Endothelial cell of umbilical vein (primary cell): ENCODE results near the gene DPP10. TPM values are rescaled to one million over a fixed set of nuclear protein-coding genes. Genes with fewer than 3 reads are reported as not detected.

ENCODE experiments used
- BruUV-seq: library from RNA; stranded (reverse); fragments of 400-500 nt; replicated peaks from 2 replicates; lab custom pipeline; 2021; lab: Mats Ljungman, UMichigan
- CTCF ChIA-PET: fragments of 300-600, 350-600 bp; sonication (Branson Sonifier 250); formaldehyde crosslinking; loops from one replicate; lab custom pipeline; 2021; ENCODE audit warnings: antibody characterized with exemption, inconsistent platforms; lab: Charles Lee
- POLR2A ChIA-PET: fragments of 300-600, 350-600 bp; sonication (Branson Sonifier 250); formaldehyde crosslinking; loops from one replicate; lab custom pipeline; 2021; ENCODE audit warnings: antibody characterized with exemption, inconsistent platforms; lab: Charles Lee
- DNase-seq: peaks from one replicate; pipeline ENCODE4 v3.0.0-alpha.2; 2011; ENCODE audit warnings: low read depth, low spot score
- FAIRE-seq: peaks from 2 replicates; lab custom pipeline; 2011; peaks lifted over from hg19 to GRCh38; lab: Jason Lieb, UNC
- H2AFZ ChIP-seq: 2 replicates; pipeline ENCODE4 v1.6.0; 2012; ENCODE audit warnings: low read depth, low read length, control low read depth, inconsistent platforms
- H3K27ac ChIP-seq: 2 replicates; pipeline ENCODE4 v1.5.1; 2011; ENCODE audit warnings: low read depth, mild to moderate bottlenecking, control low read depth, low read length, moderate library complexity; ENCODE audit not compliant: insufficient read depth
- H3K27me3 ChIP-seq, 2 experiments: 2 replicates each; pipeline versions ENCODE4 v1.6.0 to v1.6.1; 2011; ENCODE audit warnings: low read length in 2 of 2, mixed read lengths in 1 of 2; ENCODE audit not compliant: control insufficient read depth in 2 of 2, insufficient read depth in 2 of 2
- H3K36me3 ChIP-seq, 2 experiments: 2 replicates in 1 of 2; 3 replicates in 1 of 2; pipeline ENCODE4 v1.5.1; 2011; ENCODE audit warnings: low read length in 2 of 2, mild to moderate bottlenecking in 1 of 2, moderate library complexity in 1 of 2; ENCODE audit not compliant: control insufficient read depth in 2 of 2, insufficient read depth in 2 of 2; ENCODE audit errors: extremely low read depth in 1 of 2
- H3K4me1 ChIP-seq: 3 replicates; pipeline ENCODE4 v1.5.1; 2011; ENCODE audit warnings: mild to moderate bottlenecking, low read length; ENCODE audit not compliant: control insufficient read depth, insufficient read depth; ENCODE audit errors: extremely low read depth
- H3K4me2 ChIP-seq: 2 replicates; pipeline ENCODE4 v1.6.1; 2011; ENCODE audit warnings: low read length, control low read depth, mixed read lengths; ENCODE audit not compliant: insufficient read depth
- H3K4me3 ChIP-seq, 3 experiments: fragments of 200-600 bp in 1 of 3; sonication (generic), shearing (Covaris generic) in 1 of 3; replicated peaks in 1 of 3; 2 replicates each; pipeline ENCODE4 v1.5.1; 2011 to 2016; ENCODE audit warnings: control low read depth in 3 of 3, low read length in 3 of 3, mild to moderate bottlenecking in 2 of 3, inconsistent platforms in 1 of 3, low read depth in 1 of 3, moderate library complexity in 1 of 3; ENCODE audit not compliant: insufficient read depth in 1 of 3
- H3K79me2 ChIP-seq: 2 replicates; pipeline ENCODE4 v1.6.0; 2012; ENCODE audit warnings: low read length, inconsistent platforms; ENCODE audit not compliant: control insufficient read depth, insufficient read depth
- H3K9ac ChIP-seq: replicated peaks from 2 replicates; pipeline ENCODE3; 2011; ENCODE audit warnings: low read length, control low read depth; ENCODE audit not compliant: insufficient read depth; ENCODE audit errors: extremely low read depth
- H3K9me1 ChIP-seq: replicated peaks from 3 replicates; pipeline ENCODE4 v1.6.0; 2011; ENCODE audit warnings: mild to moderate bottlenecking, low read length; ENCODE audit not compliant: control insufficient read depth, insufficient read depth; ENCODE audit errors: extremely low read depth
- H3K9me3 ChIP-seq: replicated peaks from 2 replicates; pipeline ENCODE4 v1.5.1; 2012; ENCODE audit warnings: low read length, inconsistent platforms; ENCODE audit not compliant: control insufficient read depth, insufficient read depth
- H4K20me1 ChIP-seq: replicated peaks from 2 replicates; pipeline ENCODE3; 2011; ENCODE audit warnings: mild to moderate bottlenecking, low read length; ENCODE audit not compliant: control insufficient read depth, insufficient read depth; ENCODE audit errors: extremely low read depth
- CTCF ChIP-seq, 2 donors: IDR thresholded peaks; 1 replicate in 1 of 2; 2 replicates in 1 of 2; pipeline ENCODE4 v1.5.1; 2011; ENCODE audit warnings: low read length in 2 of 2, mild to moderate bottlenecking in 2 of 2, moderate library complexity in 2 of 2, control low read depth in 1 of 2, inconsistent platforms in 1 of 2, low read depth in 1 of 2; ENCODE audit not compliant: insufficient read depth in 1 of 2; ENCODE audit errors: extremely low read depth in 1 of 2
- EZH2 ChIP-seq: IDR thresholded peaks from 2 replicates; pipeline ENCODE4 v1.6.1; 2012; ENCODE audit warnings: borderline replicate concordance, low read depth, mild to moderate bottlenecking, moderate library complexity, low read length, inconsistent platforms; ENCODE audit not compliant: severe bottlenecking
- FOS ChIP-seq: IDR thresholded peaks from 2 replicates; pipeline ENCODE4 v1.6.1; 2011; ENCODE audit warnings: mild to moderate bottlenecking, low read length, moderate library complexity, borderline replicate concordance; ENCODE audit not compliant: insufficient read depth
- GATA2 ChIP-seq: IDR thresholded peaks from 2 replicates; pipeline ENCODE4 v1.7.0; 2011; ENCODE audit warnings: low read depth, mild to moderate bottlenecking, moderate library complexity, mixed read lengths, low read length; ENCODE audit not compliant: insufficient read length, insufficient read depth
- JUN ChIP-seq: IDR thresholded peaks from 2 replicates; pipeline ENCODE4 v1.6.1; 2011; ENCODE audit warnings: borderline replicate concordance, low read depth; ENCODE audit not compliant: insufficient read length, insufficient read depth
- MYC ChIP-seq: IDR thresholded peaks from one replicate; pipeline ENCODE4 v1.6.1; 2011; ENCODE audit warnings: mild to moderate bottlenecking, low read depth, low read length
- POLR2A ChIP-seq: IDR thresholded peaks from 2 replicates; pipeline ENCODE4 v1.6.1; 2012; ENCODE audit warnings: low read depth, mild to moderate bottlenecking, control low read depth, low read length
- POLR2AphosphoS5 ChIP-seq: IDR thresholded peaks from 2 replicates; pipeline ENCODE4 v1.6.1; 2012; ENCODE audit warnings: low read depth, mild to moderate bottlenecking, control low read depth, low read length, moderate library complexity; ENCODE audit not compliant: insufficient read depth
- dilution Hi-C: fragments of 300-500 bp; cut with MboI; formaldehyde crosslinking; loops from one replicate; pipeline ENCODE4 v1.15.0; 2019; ENCODE audit warnings: low sequenced_read_pairs; ENCODE audit not compliant: extremely low pct_ligation_motif_present
- intact Hi-C: fragments of 100-400 bp; cut with micrococcal nuclease; formaldehyde crosslinking; loops from one replicate; pipeline ENCODE4 v1.10.0; 2022
- polyA plus RNA-seq, 4 experiments: library from polyadenylated mRNA; depleted of rRNA in 3 of 4; stranded (reverse) in 3 of 4; unstranded in 1 of 4; fragments of >200 nt; gene quantifications; 2 replicates each; pipeline versions ENCODE4 v1.2.1 to v1.2.3, GENCODE V29; 2011 to 2012; ENCODE audit warnings: missing spikeins in 1 of 4
- total RNA-seq: library from RNA; stranded (reverse); gene quantifications from 2 replicates; pipeline ENCODE4 v1.2.3, GENCODE V29; 2021
- TF ChIP-seq, protein P1 (sequence below): IDR thresholded peaks from 2 replicates; pipeline ENCODE4 v1.6.1; 2011; ENCODE audit not compliant: insufficient read depth, insufficient read length

Gene DPP10
- total and polyA plus RNA-seq, 2 donors (not counting 3 experiments of a cell fraction or from before 2014, with no cell fraction given) = not detected

- H3K9ac ChIP-seq = no peak overlapping the region
- no peaks in the 10 kb centered on the region for H3K36me3 ChIP-seq
- no peaks in the 10 kb centered on the region for H3K9me1 ChIP-seq
- H2AFZ ChIP-seq = no peak overlapping the region
- FAIRE-seq = no peak
- TF ChIP-seq GATA2 = no peak
- TF ChIP-seq MYC = no peak
- TF ChIP-seq JUN = no peak
- no peak for TF ChIP-seq POLR2A
- no peak for TF ChIP-seq FOS
- TF ChIP-seq, protein P1, sequence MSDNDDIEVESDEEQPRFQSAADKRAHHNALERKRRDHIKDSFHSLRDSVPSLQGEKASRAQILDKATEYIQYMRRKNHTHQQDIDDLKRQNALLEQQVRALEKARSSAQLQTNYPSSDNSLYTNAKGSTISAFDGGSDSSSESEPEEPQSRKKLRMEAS = no peak
- TF ChIP-seq EZH2 = no peak
- TF ChIP-seq POLR2AphosphoS5 = no peak
- no peak for TF ChIP-seq CTCF (IDR thresholded peaks at IDR 0.05; ENCODE audit: extremely low read depth in 1 of 2, insufficient read depth in 1 of 2, low read depth in 1 of 2, low read length in 2 of 2)
- ChIA-PET POLR2A (no interaction called here), CTCF (no interaction called here)
- H3K4me1 ChIP-seq = no peaks in the 10 kb centered on the region
- no peaks in the 10 kb centered on the region for H3K79me2 ChIP-seq
- H3K4me2 ChIP-seq = no peak overlapping the region
- H3K4me3 ChIP-seq = no peak overlapping the region
- no peaks in the 10 kb centered on the region for H4K20me1 ChIP-seq
- H3K27ac ChIP-seq = no peak overlapping the region
- BruUV-seq = no TSS peak
- no peaks in the 10 kb centered on the region for H3K27me3 ChIP-seq
- no peaks in the 10 kb centered on the region for H3K9me3 ChIP-seq
- DNase-seq = no peak
- intact Hi-C loops = no loop called here
- dilution Hi-C loops = no loop called here
These were observed 299.8 kb downstream of the DPP10 start for GRCh38 chr2:114742245-114742644.
